C4-2B (cell line): ENCODE data around the gene FNDC10.

Experiments used
- ZFX ChIP-seq: fragments of 450-650 bp; IDR thresholded peaks from 2 replicates; pipeline ENCODE4 v1.6.1; 2017
- TF ChIP-seq, protein P1 (sequence below): fragments of 450-650 bp; conservative IDR thresholded peaks from 2 replicates; pipeline ENCODE4 v1.5.1; 2017; ENCODE audit warnings: mild to moderate bottlenecking

DNA sequence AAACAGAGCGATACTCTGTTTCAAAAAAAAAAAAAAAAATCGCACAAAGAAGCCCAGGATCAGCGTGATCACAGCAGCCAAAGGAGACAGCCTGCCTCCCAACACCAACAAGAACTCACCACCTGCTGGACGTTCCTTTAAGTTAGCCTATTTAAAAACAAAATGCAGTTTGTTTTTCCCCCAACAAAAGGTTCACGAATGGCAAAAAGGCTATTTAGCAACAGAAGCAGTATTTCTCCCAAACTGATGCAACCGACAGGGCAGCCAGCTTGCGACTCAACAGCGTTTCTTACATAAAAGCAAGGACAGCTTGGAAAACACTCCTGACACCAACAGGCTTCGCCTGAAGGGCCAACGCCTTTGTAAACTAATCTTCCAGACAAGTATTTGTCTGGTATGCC is 32.0 kb downstream of the FNDC10 start:
- TF ChIP-seq, protein P1, sequence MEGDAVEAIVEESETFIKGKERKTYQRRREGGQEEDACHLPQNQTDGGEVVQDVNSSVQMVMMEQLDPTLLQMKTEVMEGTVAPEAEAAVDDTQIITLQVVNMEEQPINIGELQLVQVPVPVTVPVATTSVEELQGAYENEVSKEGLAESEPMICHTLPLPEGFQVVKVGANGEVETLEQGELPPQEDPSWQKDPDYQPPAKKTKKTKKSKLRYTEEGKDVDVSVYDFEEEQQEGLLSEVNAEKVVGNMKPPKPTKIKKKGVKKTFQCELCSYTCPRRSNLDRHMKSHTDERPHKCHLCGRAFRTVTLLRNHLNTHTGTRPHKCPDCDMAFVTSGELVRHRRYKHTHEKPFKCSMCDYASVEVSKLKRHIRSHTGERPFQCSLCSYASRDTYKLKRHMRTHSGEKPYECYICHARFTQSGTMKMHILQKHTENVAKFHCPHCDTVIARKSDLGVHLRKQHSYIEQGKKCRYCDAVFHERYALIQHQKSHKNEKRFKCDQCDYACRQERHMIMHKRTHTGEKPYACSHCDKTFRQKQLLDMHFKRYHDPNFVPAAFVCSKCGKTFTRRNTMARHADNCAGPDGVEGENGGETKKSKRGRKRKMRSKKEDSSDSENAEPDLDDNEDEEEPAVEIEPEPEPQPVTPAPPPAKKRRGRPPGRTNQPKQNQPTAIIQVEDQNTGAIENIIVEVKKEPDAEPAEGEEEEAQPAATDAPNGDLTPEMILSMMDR = no peak
- no peak for TF ChIP-seq ZFX
